Right lobe of liver (tissue), 6 donors: ENCODE results near the gene EPB41L3. TPM values are rescaled to one million over a fixed set of nuclear protein-coding genes. Genes with fewer than 3 reads are reported as not detected.

ENCODE experiments used
- ATAC-seq, 4 donors: fragments of 200-7000 bp; cut with Tn5 transposase; one replicate each; pipeline ENCODE4 v1.9.1; 2020; ENCODE audit warnings: mild to moderate bottlenecking in 4 of 4, moderate library complexity in 4 of 4
- DNase-seq, 3 donors: peaks; one replicate each; pipeline ENCODE4 v3.0.0-alpha.2; 2020
- H3K27ac ChIP-seq, 3 donors: fragments of 200-600 bp; one replicate each; pipeline ENCODE4 v1.8.0; 2022
- H3K27me3 ChIP-seq, 2 donors: fragments of 200-600 bp; one replicate each; pipeline ENCODE4 v1.8.0; 2022
- H3K36me3 ChIP-seq, 4 donors: fragments of 200-600 bp; sonication (generic) in 1 of 4; one replicate each; pipeline versions ENCODE4 v1.5.1 to v1.8.0; 2017 to 2022; ENCODE audit warnings: control low read depth in 1 of 4
- H3K4me1 ChIP-seq, 4 donors: fragments of 200-600 bp; sonication (generic) in 1 of 4; one replicate each; pipeline versions ENCODE4 v1.5.1 to v1.8.0; 2017 to 2022; ENCODE audit warnings: control low read depth in 1 of 4
- H3K4me3 ChIP-seq, 3 donors: fragments of 200-600 bp; one replicate each; pipeline ENCODE4 v1.8.0; 2022
- H3K9me3 ChIP-seq, 4 donors: fragments of 200-600 bp; sonication (generic) in 1 of 4; one replicate each; pipeline versions ENCODE4 v1.5.1 to v1.8.0; 2017 to 2022; ENCODE audit warnings: control low read depth in 1 of 4
- CTCF ChIP-seq, 4 donors: fragments of 200-600 bp in 3 of 4; fragments of 450-650 bp in 1 of 4; IDR thresholded peaks; one replicate each; pipeline versions ENCODE4 v1.5.1 to v1.8.0; 2016 to 2022; ENCODE audit warnings: antibody characterized with exemption in 4 of 4, mild to moderate bottlenecking in 2 of 4
- POLR2A ChIP-seq: fragments of 450-650 bp; IDR thresholded peaks from one replicate; pipeline ENCODE4 v1.6.1; 2017; ENCODE audit warnings: antibody characterized with exemption, mild to moderate bottlenecking
- WGBS: methylation state at CpG from one replicate; pipeline ENCODE4 v1.1.6; 2018; ENCODE audit warnings: low coverage, low lambda C conversion rate; ENCODE audit not compliant: insufficient coverage; ENCODE audit errors: missing lambda C conversion rate; 5-methylcytosine and 5-hydroxymethylcytosine counted together
- intact Hi-C, 2 donors: fragments of 100-400 bp; cut with DNase I; formaldehyde crosslinking; loops; one replicate each; pipeline versions ENCODE4 v1.11.2 to v1.14.1; 2022
- total RNA-seq, 6 experiments: library from RNA; depleted of rRNA in 2 of 6; stranded (reverse); fragments of >200 nt in 2 of 6; fragmentation: NEBNext Ultra II Directional in 3 of 6; extraction: Animal tissue kit (Norgen Biotek cat#: 25700) in 3 of 6; gene quantifications; one replicate each; pipeline versions ENCODE4 v1.1.0 to v1.2.4, GENCODE V29; 2016 to 2023
- donor health status: DM: no; HTN: yes; CAD: no.
- donor health status: DM: no; HTN: no; CAD: no.
- donor health status: DM: no; HTN: no; CAD: no.
- donor health status: DM: no; HTN: yes; CAD: no.
- donor health status: DM: no; HTN: yes; CAD: no.

Gene EPB41L3
- total RNA-seq, 6 experiments from 2014 or later = 3.3 to 20.3 (median 6.2) TPM

GRCh38 chr18:5568416-5568815 lies 24.6 kb upstream of the EPB41L3 start:
- no peaks in the 10 kb centered on the region for H3K4me1 ChIP-seq
- H3K27ac ChIP-seq = no peak overlapping the region
- ATAC-seq (no peak), DNase-seq (no peak)
- WGBS = 54% methylated on average over 3 of the region's 3 CpGs
- intact Hi-C loops = no loop called here
- no peaks in the 10 kb centered on the region for H3K36me3 ChIP-seq
- H3K9me3 ChIP-seq = no peaks in the 10 kb centered on the region
- H3K27me3 ChIP-seq = no peaks in the 10 kb centered on the region
- TF ChIP-seq POLR2A (no peak), CTCF (IDR thresholded peaks at IDR 0.05) (no peak)
- H3K4me3 ChIP-seq = no peak overlapping the region

DNA sequence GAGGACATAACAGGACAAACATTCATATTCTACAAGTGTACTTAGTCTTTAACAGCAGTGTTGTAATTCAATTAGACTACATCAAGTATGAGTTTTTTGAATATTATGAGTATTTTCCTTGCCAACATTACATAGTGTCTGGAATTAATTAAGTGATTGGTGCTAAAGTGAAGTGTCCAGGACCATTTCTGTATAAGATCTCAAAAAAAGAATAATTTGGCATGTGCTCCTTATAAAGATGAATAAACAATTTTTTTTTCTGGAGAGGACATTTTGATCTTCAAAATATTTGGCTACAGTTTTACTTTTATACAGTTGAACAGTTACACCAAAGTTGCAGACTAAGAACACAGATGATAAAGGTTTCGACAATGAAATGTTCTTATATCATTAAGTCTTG lies 15.1 kb upstream of the EPB41L3 start:
- intact Hi-C loops = no loop called here
- no peaks in the 10 kb centered on the region for H3K27me3 ChIP-seq
- DNase-seq = no peak
- 67% methylated on average over 1 of the region's 1 CpG for WGBS
- TF ChIP-seq CTCF (IDR thresholded peaks at IDR 0.05) (no peak), POLR2A (no peak)
- H3K9me3 ChIP-seq = no peaks in the 10 kb centered on the region
- H3K27ac ChIP-seq = no peak overlapping the region
- no peaks in the 10 kb centered on the region for H3K4me1 ChIP-seq
- no peak for ATAC-seq
- H3K36me3 ChIP-seq = no peaks in the 10 kb centered on the region
- H3K4me3 ChIP-seq = no peak overlapping the region

DNA sequence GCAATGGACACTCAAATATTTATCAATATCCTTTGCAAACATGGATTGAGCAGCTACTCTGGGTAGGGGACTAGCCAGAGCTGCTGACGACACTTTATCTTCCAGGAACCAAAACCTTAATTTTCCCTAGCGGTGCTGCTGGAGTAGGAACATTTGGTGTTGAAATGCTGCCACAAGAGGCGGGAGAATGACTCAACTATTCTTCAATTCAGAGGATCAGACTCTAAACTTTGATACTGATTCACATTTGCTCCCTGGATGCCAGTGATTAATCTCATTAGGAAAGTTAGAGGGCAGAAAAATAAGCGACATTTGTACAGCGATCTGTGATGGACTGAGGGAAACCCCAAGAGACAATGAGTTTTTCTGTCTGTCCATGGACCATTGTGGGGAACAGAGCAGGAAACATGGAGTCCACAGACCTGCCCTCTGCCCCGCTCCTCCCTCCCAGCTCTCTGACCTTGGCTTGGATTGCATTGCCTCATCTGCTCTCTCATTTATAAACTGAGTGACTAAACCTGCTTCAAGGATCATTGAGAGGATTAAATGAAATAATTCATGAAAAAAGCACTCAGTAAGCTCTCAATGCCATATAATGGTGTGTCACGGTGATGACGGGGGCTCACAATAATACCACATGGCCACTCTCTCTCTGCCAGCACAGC lies 12.6 kb upstream of the EPB41L3 start:
- no peak overlapping the region for H3K4me3 ChIP-seq
- DNase-seq (no peak), ATAC-seq (no peak)
- no peaks in the 10 kb centered on the region for H3K9me3 ChIP-seq
- no peaks in the 10 kb centered on the region for H3K27me3 ChIP-seq
- H3K4me1 ChIP-seq = no peaks in the 10 kb centered on the region
- WGBS = 55% methylated on average over 7 of the region's 8 CpGs
- no peaks in the 10 kb centered on the region for H3K36me3 ChIP-seq
- no peak overlapping the region for H3K27ac ChIP-seq
- intact Hi-C loops = no loop called here
- no peak for TF ChIP-seq POLR2A
- TF ChIP-seq CTCF (IDR thresholded peaks at IDR 0.05) = no peak

GRCh38 chr18:5554629-5555028 lies 10.8 kb upstream of the EPB41L3 start:
- DNase-seq = no peak
- intact Hi-C loops = no loop called here
- 85% methylated on average over 3 of the region's 4 CpGs for WGBS
- Histone ChIP-seq H3K27ac (no peak overlapping the region), H3K27me3 (no peaks in the 10 kb centered on the region), H3K4me1 (no peaks in the 10 kb centered on the region), H3K36me3 (no peaks in the 10 kb centered on the region), H3K4me3 (no peak overlapping the region), H3K9me3 (no peaks in the 10 kb centered on the region)
- no peak for ATAC-seq
- TF ChIP-seq CTCF (IDR thresholded peaks at IDR 0.05) = no peak
- TF ChIP-seq POLR2A = no peak
